Measurements from ENCODE around the gene CEND1. TPM values are rescaled to one million over a fixed set of nuclear protein-coding genes. Genes with fewer than 3 reads are reported as not detected.
A peak's percentile ranks its signal among the peaks of the same experiment; 100 is the strongest.

Gene CEND1
- total and polyA plus RNA-seq, 2 of the 13 experiments (the other 11 are each of a cell fraction or from before 2014, with no cell fraction given) = not detected

DNA sequence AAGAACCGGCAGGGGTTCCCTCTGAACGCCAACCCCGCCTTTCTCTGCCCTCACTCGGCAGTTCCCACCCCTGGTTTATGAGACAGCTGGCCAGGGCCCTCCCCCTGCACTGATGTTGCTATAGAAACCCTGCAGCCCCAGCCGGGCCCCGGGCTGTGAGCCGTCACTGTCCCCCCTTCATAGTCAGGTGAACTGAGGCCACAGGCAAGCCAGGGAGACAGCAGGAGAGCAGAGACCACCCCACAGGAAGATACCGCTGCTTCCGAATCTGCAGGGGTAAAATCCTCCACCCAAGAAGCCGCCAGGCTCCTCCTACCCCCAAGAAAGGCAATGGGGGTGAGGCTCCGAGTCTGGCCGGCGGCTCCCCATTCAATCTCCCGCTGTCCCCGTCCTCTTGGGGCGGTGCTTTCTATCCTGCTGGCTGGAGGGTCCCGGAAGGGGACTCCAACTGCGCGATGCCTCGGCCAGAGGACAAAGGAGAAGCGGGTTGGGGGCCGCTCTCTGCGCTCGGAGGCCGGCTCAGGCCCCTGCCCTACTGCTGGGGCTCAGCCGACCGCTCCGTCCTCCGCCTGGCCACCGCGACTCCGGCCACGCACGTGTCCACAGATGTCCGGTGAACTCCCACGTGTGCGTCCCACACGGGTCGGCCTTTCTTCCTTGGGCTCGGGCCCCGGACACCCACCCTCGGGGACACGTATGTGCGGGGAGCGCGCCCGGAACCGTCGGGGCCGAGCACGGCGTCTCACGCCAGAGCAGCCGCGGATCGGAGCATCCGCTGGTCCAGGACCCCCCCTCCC, 7.6 kb upstream of the CEND1 start (continued):
- TF ChIP-seq KDM5B (CRISPR knock-in tag; IDR thresholded peaks at IDR 0.05; ENCODE audit: borderline replicate concordance) (0 out of 2 replicates have a peak, but pooled peaks have one; percentile 13), DMAP1 (CRISPR knock-in tag; IDR thresholded peaks at IDR 0.05) (peak; percentile 87), KDM1A (CRISPR knock-in tag; IDR thresholded peaks at IDR 0.05) (no peak), SRSF9 (IDR thresholded peaks at IDR 0.05; ENCODE audit: borderline replicate concordance, insufficient read depth, low read depth, low read length, poor library complexity, severe bottlenecking) (no peak), ZNF234 (CRISPR knock-in tag; conservative IDR thresholded peaks at IDR 0.05) (0 out of 2 replicates have a peak, but pooled peaks have one; percentile 49), KDM2A (CRISPR knock-in tag; IDR thresholded peaks at IDR 0.05; ENCODE audit: borderline replicate concordance, low read depth) (peak; percentile 95), ZFP36L1 (CRISPR knock-in tag; IDR thresholded peaks at IDR 0.05) (no peak), SP5 (CRISPR knock-in tag; IDR thresholded peaks at IDR 0.05; ENCODE audit: borderline replicate concordance, low read depth) (peak; percentile 11; the same call in 1 of the 2 replicates), RCOR2 (CRISPR knock-in tag; IDR thresholded peaks at IDR 0.05) (no peak), ZNF430 (CRISPR knock-in tag; IDR thresholded peaks at IDR 0.05) (peak; percentile 60; the same call in 1 of the 2 replicates), SMAD1 (CRISPR knock-in tag; IDR thresholded peaks at IDR 0.05; ENCODE audit: borderline replicate concordance, low read depth) (no peak; the same call in 1 of the 2 replicates), ZNF775 (CRISPR knock-in tag; IDR thresholded peaks at IDR 0.05; ENCODE audit: borderline replicate concordance) (no peak), ZNF570 (CRISPR knock-in tag; IDR thresholded peaks at IDR 0.05; ENCODE audit: borderline replicate concordance) (no peak), ZBTB42 (CRISPR knock-in tag; IDR thresholded peaks at IDR 0.05) (0 out of 2 replicates have a peak, but pooled peaks have one; percentile 62), ZNF546 (CRISPR knock-in tag; conservative IDR thresholded peaks at IDR 0.05) (0 out of 2 replicates have a peak, but pooled peaks have one; percentile 48), ZNF530 (CRISPR knock-in tag; IDR thresholded peaks at IDR 0.05; ENCODE audit: low read depth) (no peak), ZFP82 (CRISPR knock-in tag; IDR thresholded peaks at IDR 0.05; ENCODE audit: borderline replicate concordance) (no peak), ZFP36L2 (CRISPR knock-in tag; IDR thresholded peaks at IDR 0.05) (no peak), ZNF567 (CRISPR knock-in tag; IDR thresholded peaks at IDR 0.05; ENCODE audit: borderline replicate concordance) (no peak), ATF1 (CRISPR knock-in tag; IDR thresholded peaks at IDR 0.05) (no peak), KLF13 (CRISPR knock-in tag; IDR thresholded peaks at IDR 0.05) (no peak)
- TF ChIP-seq, protein P1, sequence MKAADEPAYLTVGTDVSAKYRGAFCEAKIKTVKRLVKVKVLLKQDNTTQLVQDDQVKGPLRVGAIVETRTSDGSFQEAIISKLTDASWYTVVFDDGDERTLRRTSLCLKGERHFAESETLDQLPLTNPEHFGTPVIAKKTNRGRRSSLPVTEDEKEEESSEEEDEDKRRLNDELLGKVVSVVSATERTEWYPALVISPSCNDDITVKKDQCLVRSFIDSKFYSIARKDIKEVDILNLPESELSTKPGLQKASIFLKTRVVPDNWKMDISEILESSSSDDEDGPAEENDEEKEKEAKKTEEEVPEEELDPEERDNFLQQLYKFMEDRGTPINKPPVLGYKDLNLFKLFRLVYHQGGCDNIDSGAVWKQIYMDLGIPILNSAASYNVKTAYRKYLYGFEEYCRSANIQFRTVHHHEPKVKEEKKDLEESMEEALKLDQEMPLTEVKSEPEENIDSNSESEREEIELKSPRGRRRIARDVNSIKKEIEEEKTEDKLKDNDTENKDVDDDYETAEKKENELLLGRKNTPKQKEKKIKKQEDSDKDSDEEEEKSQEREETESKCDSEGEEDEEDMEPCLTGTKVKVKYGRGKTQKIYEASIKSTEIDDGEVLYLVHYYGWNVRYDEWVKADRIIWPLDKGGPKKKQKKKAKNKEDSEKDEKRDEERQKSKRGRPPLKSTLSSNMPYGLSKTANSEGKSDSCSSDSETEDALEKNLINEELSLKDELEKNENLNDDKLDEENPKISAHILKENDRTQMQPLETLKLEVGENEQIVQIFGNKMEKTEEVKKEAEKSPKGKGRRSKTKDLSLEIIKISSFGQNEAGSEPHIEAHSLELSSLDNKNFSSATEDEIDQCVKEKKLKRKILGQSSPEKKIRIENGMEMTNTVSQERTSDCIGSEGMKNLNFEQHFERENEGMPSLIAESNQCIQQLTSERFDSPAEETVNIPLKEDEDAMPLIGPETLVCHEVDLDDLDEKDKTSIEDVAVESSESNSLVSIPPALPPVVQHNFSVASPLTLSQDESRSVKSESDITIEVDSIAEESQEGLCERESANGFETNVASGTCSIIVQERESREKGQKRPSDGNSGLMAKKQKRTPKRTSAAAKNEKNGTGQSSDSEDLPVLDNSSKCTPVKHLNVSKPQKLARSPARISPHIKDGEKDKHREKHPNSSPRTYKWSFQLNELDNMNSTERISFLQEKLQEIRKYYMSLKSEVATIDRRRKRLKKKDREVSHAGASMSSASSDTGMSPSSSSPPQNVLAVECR (CRISPR knock-in tag; IDR thresholded peaks at IDR 0.05; ENCODE audit: borderline replicate concordance) = peak; percentile 58
- TF ChIP-seq, protein P2, sequence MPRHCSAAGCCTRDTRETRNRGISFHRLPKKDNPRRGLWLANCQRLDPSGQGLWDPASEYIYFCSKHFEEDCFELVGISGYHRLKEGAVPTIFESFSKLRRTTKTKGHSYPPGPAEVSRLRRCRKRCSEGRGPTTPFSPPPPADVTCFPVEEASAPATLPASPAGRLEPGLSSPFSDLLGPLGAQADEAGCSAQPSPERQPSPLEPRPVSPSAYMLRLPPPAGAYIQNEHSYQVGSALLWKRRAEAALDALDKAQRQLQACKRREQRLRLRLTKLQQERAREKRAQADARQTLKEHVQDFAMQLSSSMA (CRISPR knock-in tag; IDR thresholded peaks at IDR 0.05) = no peak
- TF ChIP-seq, protein P3, sequence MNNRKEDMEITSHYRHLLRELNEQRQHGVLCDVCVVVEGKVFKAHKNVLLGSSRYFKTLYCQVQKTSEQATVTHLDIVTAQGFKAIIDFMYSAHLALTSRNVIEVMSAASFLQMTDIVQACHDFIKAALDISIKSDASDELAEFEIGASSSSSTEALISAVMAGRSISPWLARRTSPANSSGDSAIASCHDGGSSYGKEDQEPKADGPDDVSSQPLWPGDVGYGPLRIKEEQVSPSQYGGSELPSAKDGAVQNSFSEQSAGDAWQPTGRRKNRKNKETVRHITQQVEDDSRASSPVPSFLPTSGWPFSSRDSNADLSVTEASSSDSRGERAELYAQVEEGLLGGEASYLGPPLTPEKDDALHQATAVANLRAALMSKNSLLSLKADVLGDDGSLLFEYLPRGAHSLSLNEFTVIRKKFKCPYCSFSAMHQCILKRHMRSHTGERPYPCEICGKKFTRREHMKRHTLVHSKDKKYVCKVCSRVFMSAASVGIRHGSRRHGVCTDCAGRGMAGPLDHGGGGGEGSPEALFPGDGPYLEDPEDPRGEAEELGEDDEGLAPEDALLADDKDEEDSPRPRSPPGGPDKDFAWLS (CRISPR knock-in tag; IDR thresholded peaks at IDR 0.05; ENCODE audit: borderline replicate concordance) = no peak

All from HepG2 (cell line).